H1 (cell line): ENCODE data around the gene SIMC1. TPM values are rescaled to one million over a fixed set of nuclear protein-coding genes. Genes with fewer than 3 reads are reported as not detected.

Experiments
- CTCF ChIA-PET: fragments of 300-600 bp; sonication (Branson Sonifier 250); formaldehyde crosslinking; loops from one replicate; lab custom pipeline; 2021; ENCODE audit not compliant: partially characterized antibody; lab: Charles Lee
- POLR2A ChIA-PET: fragments of 300-600 bp; sonication (Branson Sonifier 250); formaldehyde crosslinking; loops from one replicate; lab custom pipeline; 2021; ENCODE audit warnings: inconsistent platforms; ENCODE audit not compliant: partially characterized antibody; lab: Charles Lee
- DNase-seq, 2 experiments: peaks; one replicate each; pipeline versions ENCODE4 v3.0.0 to v3.0.0-alpha.2; 2010 to 2022; ENCODE audit warnings: low spot score in 2 of 2, low read depth in 1 of 2, mixed read lengths in 1 of 2
- FAIRE-seq: peaks from 2 replicates; lab custom pipeline; 2011; peaks lifted over from hg19 to GRCh38; lab: Jason Lieb, UNC
- H2AFZ ChIP-seq: 2 replicates; pipeline ENCODE4 v1.8.1; 2012; ENCODE audit warnings: low read length, inconsistent platforms
- H2AK5ac ChIP-seq: 2 replicates; pipeline ENCODE4 v1.6.1; 2013; ENCODE audit warnings: low read depth, low read length
- H2BK120ac ChIP-seq: replicated peaks from 2 replicates; pipeline ENCODE3; 2013; ENCODE audit warnings: low read depth, low read length, inconsistent platforms
- H2BK12ac ChIP-seq: 2 replicates; pipeline ENCODE4 v1.6.1; 2013; ENCODE audit warnings: low read depth, low read length
- H2BK15ac ChIP-seq: 2 replicates; pipeline ENCODE4 v1.6.1; 2013; ENCODE audit warnings: low read length
- H2BK20ac ChIP-seq: 2 replicates; pipeline ENCODE4 v1.6.1; 2013; ENCODE audit warnings: low read length
- H2BK5ac ChIP-seq: 2 replicates; pipeline ENCODE4 v1.6.1; 2013; ENCODE audit warnings: low read depth, low read length
- H3K14ac ChIP-seq: 2 replicates; pipeline ENCODE4 v1.6.1; 2013; ENCODE audit warnings: inconsistent platforms; ENCODE audit not compliant: insufficient read length
- H3K18ac ChIP-seq: 2 replicates; pipeline ENCODE4 v1.6.1; 2013; ENCODE audit warnings: low read length; ENCODE audit errors: extremely low read depth
- H3K23ac ChIP-seq: 2 replicates; pipeline ENCODE4 v1.6.1; 2013; ENCODE audit warnings: inconsistent platforms; ENCODE audit not compliant: insufficient read length
- H3K23me2 ChIP-seq: 2 replicates; pipeline ENCODE4 v1.6.1; 2013; ENCODE audit warnings: low read depth, low read length
- H3K27ac ChIP-seq: 2 replicates; pipeline ENCODE4 v1.6.1; 2011; ENCODE audit warnings: low read depth, low read length, inconsistent platforms
- H3K27me3 ChIP-seq, 4 experiments: replicated peaks in 1 of 4; 1 replicate in 1 of 4; 2 replicates in 3 of 4; pipeline versions ENCODE4 v1.6.1 to v1.8.1; 2011 to 2013; ENCODE audit warnings: low read length in 3 of 4, mild to moderate bottlenecking in 3 of 4, inconsistent platforms in 2 of 4, mixed read lengths in 2 of 4, moderate library complexity in 1 of 4; ENCODE audit not compliant: control insufficient read depth in 3 of 4, insufficient read depth in 3 of 4; ENCODE audit errors: extremely low read depth in 1 of 4
- H3K36me3 ChIP-seq, 4 experiments: 2 replicates each; pipeline versions ENCODE4 v1.6.1 to v1.8.1; 2011 to 2013; ENCODE audit warnings: mild to moderate bottlenecking in 4 of 4, low read length in 3 of 4, moderate library complexity in 2 of 4, control low read depth in 1 of 4, inconsistent platforms in 1 of 4; ENCODE audit not compliant: insufficient read depth in 4 of 4, control insufficient read depth in 2 of 4
- H3K4ac ChIP-seq: replicated peaks from 2 replicates; pipeline ENCODE3; 2013; ENCODE audit warnings: low read length, low read depth, mixed read lengths, inconsistent platforms; ENCODE audit not compliant: insufficient read length
- H3K4me1 ChIP-seq, 4 experiments: replicated peaks in 1 of 4; 1 replicate in 1 of 4; 2 replicates in 3 of 4; pipeline versions ENCODE4 v1.6.1 to v1.8.1; 2011 to 2013; ENCODE audit warnings: low read length in 3 of 4, inconsistent platforms in 2 of 4, mixed read lengths in 1 of 4; ENCODE audit not compliant: insufficient read depth in 4 of 4, control insufficient read depth in 3 of 4
- H3K4me2 ChIP-seq, 2 experiments: 2 replicates each; pipeline versions ENCODE4 v1.6.1 to v1.8.1; 2011 to 2013; ENCODE audit warnings: low read depth in 2 of 2, low read length in 2 of 2, control low read depth in 1 of 2, inconsistent platforms in 1 of 2, mild to moderate bottlenecking in 1 of 2; ENCODE audit not compliant: insufficient read depth in 1 of 2
- H3K4me3 ChIP-seq, 4 experiments: fragments of 200-600, 300-600 bp in 1 of 4; sonication (generic), shearing (Covaris generic), sonication (Bioruptor Twin) in 1 of 4; 2 replicates each; pipeline versions ENCODE4 v1.5.1 to v1.8.1; 2011 to 2016; ENCODE audit warnings: low read length in 4 of 4, low read depth in 3 of 4, control low read depth in 2 of 4, inconsistent platforms in 2 of 4, mild to moderate bottlenecking in 2 of 4, mixed read lengths in 1 of 4, moderate library complexity in 1 of 4; ENCODE audit not compliant: insufficient read depth in 2 of 4; ENCODE audit errors: extremely low read depth in 1 of 4
- H3K56ac ChIP-seq: replicated peaks from 2 replicates; pipeline ENCODE3; 2013; ENCODE audit warnings: low read depth, mild to moderate bottlenecking, mixed read lengths, low read length, inconsistent platforms; ENCODE audit not compliant: insufficient read length
- H3K79me1 ChIP-seq: 2 replicates; pipeline ENCODE4 v1.6.1; 2013; ENCODE audit warnings: low read depth, low read length, control low read depth
- H3K79me2 ChIP-seq, 2 experiments: 2 replicates each; pipeline versions ENCODE4 v1.6.1 to v1.8.1; 2012 to 2013; ENCODE audit warnings: low read length in 2 of 2, mild to moderate bottlenecking in 2 of 2, inconsistent platforms in 1 of 2; ENCODE audit not compliant: insufficient read depth in 2 of 2, control insufficient read depth in 1 of 2
- H3K9ac ChIP-seq, 4 experiments: replicated peaks in 1 of 4; 1 replicate in 1 of 4; 2 replicates in 3 of 4; pipeline versions ENCODE4 v1.6.1 to v1.8.1; 2011 to 2013; ENCODE audit warnings: low read depth in 3 of 4, low read length in 3 of 4, control low read depth in 2 of 4, mild to moderate bottlenecking in 2 of 4, moderate library complexity in 2 of 4, inconsistent platforms in 1 of 4; ENCODE audit errors: extremely low read depth in 1 of 4
- H3K9me3 ChIP-seq, 2 experiments: 2 replicates each; pipeline versions ENCODE4 v1.6.1 to v1.8.1; 2012 to 2013; ENCODE audit warnings: mild to moderate bottlenecking in 2 of 2, moderate library complexity in 2 of 2, control low read depth in 1 of 2, inconsistent platforms in 1 of 2, low read depth in 1 of 2, low read length in 1 of 2, mixed read lengths in 1 of 2; ENCODE audit not compliant: insufficient read depth in 2 of 2
- H4K20me1 ChIP-seq, 2 experiments: replicated peaks in 1 of 2; 2 replicates each; pipeline versions ENCODE3 to v1.8.1; 2011 to 2013; ENCODE audit warnings: inconsistent platforms in 2 of 2, low read length in 2 of 2, mild to moderate bottlenecking in 1 of 2; ENCODE audit not compliant: insufficient read depth in 2 of 2, control insufficient read depth in 1 of 2
- H4K5ac ChIP-seq: 2 replicates; pipeline ENCODE4 v1.6.1; 2013; ENCODE audit warnings: low read length, low read depth, mixed read lengths, inconsistent platforms; ENCODE audit not compliant: insufficient read length
- H4K8ac ChIP-seq: 2 replicates; pipeline ENCODE4 v1.8.0; 2013; ENCODE audit warnings: mild to moderate bottlenecking, moderate library complexity, low read length, inconsistent platforms; ENCODE audit not compliant: insufficient read depth; ENCODE audit errors: extremely low read depth
- H4K91ac ChIP-seq: replicated peaks from 2 replicates; pipeline ENCODE3; 2013; ENCODE audit warnings: low read length, mixed read lengths, inconsistent platforms; ENCODE audit not compliant: insufficient read length
- ASH2L ChIP-seq: fragments of 200-600, 300-600 bp; sonication (generic); IDR thresholded peaks from one replicate; pipeline ENCODE4 v1.7.1; 2017; ENCODE audit warnings: low read length
- BACH1 ChIP-seq: IDR thresholded peaks from 2 replicates; pipeline ENCODE4 v1.6.1; 2012; ENCODE audit warnings: low read length, improper control_type of control experiment
- BRCA1 ChIP-seq: IDR thresholded peaks from 2 replicates; pipeline ENCODE4 v1.6.1; 2012; ENCODE audit warnings: low read depth, low read length, improper control_type of control experiment
- CBX5 ChIP-seq: fragments of 300-800, 300-1000 bp; sonication (generic); IDR thresholded peaks from 2 replicates; pipeline ENCODE4 v1.7.1; 2016; ENCODE audit warnings: antibody characterized with exemption, low read length, low read depth
- CHD2 ChIP-seq: IDR thresholded peaks from 2 replicates; pipeline ENCODE4 v1.6.1; 2012; ENCODE audit warnings: low read length, improper control_type of control experiment
- EZH2 ChIP-seq: fragments of 200-600 bp; sonication (generic); IDR thresholded peaks from 2 replicates; pipeline ENCODE4 v1.7.1; 2012; ENCODE audit warnings: low read depth, mild to moderate bottlenecking, moderate library complexity, low read length, inconsistent platforms; ENCODE audit not compliant: severe bottlenecking
- GTF2F1 ChIP-seq: IDR thresholded peaks from 2 replicates; pipeline ENCODE4 v1.6.1; 2012; ENCODE audit warnings: low read depth, low read length, improper control_type of control experiment, borderline replicate concordance
- KDM5A ChIP-seq: fragments of 200-600 bp; IDR thresholded peaks from 2 replicates; pipeline ENCODE4 v1.7.1; 2012; ENCODE audit warnings: mild to moderate bottlenecking, low read length, inconsistent platforms, mixed read lengths
- MAFK ChIP-seq: IDR thresholded peaks from 2 replicates; pipeline ENCODE4 v1.6.1; 2012; ENCODE audit warnings: low read depth, mild to moderate bottlenecking, improper control_type of control experiment, low read length
- NANOG ChIP-seq: IDR thresholded peaks from 2 replicates; pipeline ENCODE4 v1.6.1; 2011; ENCODE audit warnings: low read length, low read depth, mild to moderate bottlenecking, inconsistent platforms; ENCODE audit not compliant: insufficient read depth, poor library complexity, severe bottlenecking
- NRF1 ChIP-seq: IDR thresholded peaks from 2 replicates; pipeline ENCODE4 v1.6.1; 2011; ENCODE audit warnings: mild to moderate bottlenecking, low read depth, low read length, improper control_type of control experiment
- PHF8 ChIP-seq: fragments of 200-600 bp; sonication (generic); conservative IDR thresholded peaks from 2 replicates; pipeline ENCODE4 v1.7.1; 2012; ENCODE audit warnings: low read depth, mild to moderate bottlenecking, inconsistent platforms, low read length, moderate library complexity
- POU5F1 ChIP-seq: IDR thresholded peaks from 2 replicates; pipeline ENCODE4 v1.6.1; 2011; ENCODE audit warnings: low read depth, mild to moderate bottlenecking, low read length, moderate library complexity
- SAP30 ChIP-seq: fragments of 300-600 bp; sonication (generic); IDR thresholded peaks from 2 replicates; pipeline ENCODE4 v1.7.1; 2012; ENCODE audit warnings: low read length, moderate library complexity, mild to moderate bottlenecking, inconsistent platforms; ENCODE audit not compliant: insufficient read depth, insufficient replicate concordance
- SIX5 ChIP-seq: IDR thresholded peaks from 2 replicates; pipeline ENCODE4 v1.6.1; 2011; ENCODE audit warnings: mild to moderate bottlenecking, low read depth, low read length
- WGBS, 2 experiments: shearing (Covaris generic) in 1 of 2; methylation state at CpG; one replicate each; pipeline versions ENCODE4 v1.1.6 to v1.1.7; 2013 to 2015; ENCODE audit warnings: low lambda C conversion rate in 2 of 2, mixed read lengths in 2 of 2, inconsistent platforms in 1 of 2, low coverage in 1 of 2, missing lambda C conversion rate in 1 of 2; ENCODE audit not compliant: insufficient replicate concordance in 2 of 2, insufficient coverage in 1 of 2, insufficient read length in 1 of 2; ENCODE audit errors: extremely low coverage in 1 of 2, missing lambda C conversion rate in 1 of 2; 5-methylcytosine and 5-hydroxymethylcytosine counted together
- polyA plus RNA-seq, 7 experiments: library from polyadenylated mRNA; depleted of rRNA in 3 of 7; stranded (reverse) in 5 of 7; unstranded in 2 of 7; fragments of >200 nt in 5 of 7; fragments of 200-250 nt in 2 of 7; gene quantifications; 1 replicate in 5 of 7; 2 replicates in 1 of 7; 4 replicates in 1 of 7; pipeline versions ENCODE4 v1.2.1 to v1.2.3, GENCODE V29; 2011 to 2013; ENCODE audit warnings: missing spikeins in 2 of 7, mixed read lengths in 2 of 7
- total RNA-seq: library from RNA; stranded (reverse); fragmentation: NEBNext Ultra II Directional; extraction: Animal tissue kit (Norgen Biotek cat#: 25700); gene quantifications from 2 replicates; pipeline ENCODE4 v1.2.1, GENCODE V29; 2021

Gene SIMC1
- total and polyA plus RNA-seq, 2 of the 8 experiments (the other 6 are each of a cell fraction or from before 2014, with no cell fraction given) = 12.3 to 21.2 TPM

DNA sequence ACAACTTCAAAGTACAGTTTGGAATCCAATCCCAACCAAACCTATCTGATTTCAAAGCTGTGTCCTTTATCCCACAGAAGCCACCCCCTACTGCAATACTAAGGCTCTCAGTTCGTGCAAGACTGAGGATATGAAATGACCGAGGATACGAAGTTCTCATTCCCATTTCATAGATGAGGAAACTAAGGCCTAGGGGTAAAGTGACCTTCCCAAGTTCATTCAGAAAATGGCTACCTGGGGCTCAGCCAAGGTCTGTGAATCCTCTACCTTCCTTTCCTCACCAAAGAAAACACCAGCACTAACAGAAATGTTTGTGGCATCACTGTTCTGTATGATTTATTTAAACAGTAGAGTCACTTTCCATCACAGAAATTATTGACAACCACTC, 117.9 kb downstream of the SIMC1 start:
- H3K36me3 ChIP-seq = peaks cover 14 to 68% (median 28%) of the 10 kb centered on the region in 4 experiments
- no peak for DNase-seq
- CTCF ChIA-PET = interaction anchor here (0.6 to 1.4 kb wide), 6 partner anchors 10 to 53 kb away, joined by 3 to 4 read pairs (median 4); no protein-coding TSS in a partner anchor
- no peaks in the 10 kb centered on the region; the same call in 1 of the 2 replicates for H3K23me2 ChIP-seq
- H2BK20ac ChIP-seq = no peak overlapping the region
- H4K91ac ChIP-seq = no peak overlapping the region
- H4K20me1 ChIP-seq = peaks cover 11 to 34% of the 10 kb centered on the region in 2 experiments
- no peak overlapping the region for H3K18ac ChIP-seq
- no peak overlapping the region for H2AFZ ChIP-seq
- 92% methylated on average over 3 of the region's 3 CpGs; no CpG with 5 or more reads in 1 of the 2 experiments for WGBS, 2 experiments
- no peak overlapping the region for H3K4me3 ChIP-seq
- no peaks in the 10 kb centered on the region for H3K27me3 ChIP-seq
- no peak overlapping the region for H3K14ac ChIP-seq
- POLR2A ChIA-PET = interaction anchor here (0.9 kb wide), 1 partner anchor 10 kb away, joined by 3 read pairs; no protein-coding TSS in a partner anchor
- no peaks in the 10 kb centered on the region; a peak in 1 of 7 replicates for H3K4me1 ChIP-seq
- no peak for FAIRE-seq
- no peak overlapping the region for H2BK5ac ChIP-seq
- H3K9ac ChIP-seq = no peak overlapping the region
- no peak overlapping the region for H3K23ac ChIP-seq
- H2BK120ac ChIP-seq = no peak overlapping the region
- no peak overlapping the region for H4K5ac ChIP-seq
- H4K8ac ChIP-seq = no peak overlapping the region
- H2AK5ac ChIP-seq = no peak overlapping the region
- H2BK12ac ChIP-seq = no peak overlapping the region
- H2BK15ac ChIP-seq = no peak overlapping the region
- no peaks in the 10 kb centered on the region for H3K9me3 ChIP-seq
- H3K79me2 ChIP-seq = peaks cover 9 to 75% of the 10 kb centered on the region in 2 experiments
- no peak overlapping the region for H3K4ac ChIP-seq
- H3K56ac ChIP-seq = no peak overlapping the region
- no peak overlapping the region; the same call in 1 of the 2 replicates for H3K27ac ChIP-seq
- no peak overlapping the region for H3K4me2 ChIP-seq
- peaks cover 22% of the 10 kb centered on the region for H3K79me1 ChIP-seq
- TF ChIP-seq BRCA1 (no peak), BACH1 (no peak), GTF2F1 (no peak), SIX5 (no peak), CBX5 (no peak), CHD2 (no peak), NANOG (no peak), KDM5A (no peak), EZH2 (no peak), MAFK (no peak), PHF8 (no peak), POU5F1 (no peak), SAP30 (no peak), NRF1 (no peak), ASH2L (no peak)
